Measurements from ENCODE around the gene TRHDE. TPM values are rescaled to one million over a fixed set of nuclear protein-coding genes. Genes with fewer than 3 reads are reported as not detected.
"Not testable (repeated sequence)": the region's sequence is repeated elsewhere in the genome, so short reads cannot be mapped to it uniquely, and the experiment has no call there.

The TRHDE gene
- total RNA-seq, 1 donor from 2014 or later = under 0.01 TPM

DNA sequence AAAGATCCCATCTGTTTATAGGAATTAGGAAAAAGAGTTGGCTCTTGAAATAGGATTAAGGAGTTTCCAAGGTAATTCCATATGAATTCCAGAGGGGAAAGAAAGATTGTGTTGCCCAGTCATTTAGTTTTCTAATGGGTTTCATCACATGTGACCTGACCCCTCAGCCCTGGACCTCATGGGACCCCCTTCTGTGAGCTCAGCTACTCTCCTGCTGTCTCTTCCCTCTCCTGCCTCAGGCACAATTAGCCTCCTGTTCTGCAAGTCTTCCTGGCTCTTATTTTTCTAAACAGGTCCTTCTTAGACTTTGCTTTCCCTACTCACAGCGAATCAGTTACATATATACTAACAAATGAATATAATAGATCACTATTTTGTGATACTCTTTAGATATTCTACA, 237.7 kb downstream of the TRHDE start:
- no peak for DNase-seq (ENCODE audit: low read depth in 2 of 2)

DNA sequence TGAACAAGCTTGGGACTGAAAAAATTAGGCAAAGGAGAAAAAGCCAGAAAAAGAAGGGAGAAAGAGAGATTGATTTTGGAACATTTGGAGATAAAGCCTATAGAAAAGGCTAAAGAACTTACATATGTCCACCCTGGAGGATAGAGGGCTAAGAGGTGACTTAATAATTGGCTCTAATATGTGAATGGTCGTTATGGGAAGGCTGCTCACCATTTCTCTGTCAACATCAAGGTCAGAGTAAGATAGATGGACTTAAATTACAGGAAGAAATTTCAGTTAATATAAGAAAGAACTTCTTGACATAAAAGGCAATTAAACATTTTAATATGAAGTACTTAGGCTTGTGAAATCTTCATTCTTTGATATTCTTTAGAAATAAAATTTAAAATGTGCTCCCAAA, 238.6 kb downstream of the TRHDE start:
- DNase-seq (ENCODE audit: low read depth in 2 of 2) = no peak

DNA sequence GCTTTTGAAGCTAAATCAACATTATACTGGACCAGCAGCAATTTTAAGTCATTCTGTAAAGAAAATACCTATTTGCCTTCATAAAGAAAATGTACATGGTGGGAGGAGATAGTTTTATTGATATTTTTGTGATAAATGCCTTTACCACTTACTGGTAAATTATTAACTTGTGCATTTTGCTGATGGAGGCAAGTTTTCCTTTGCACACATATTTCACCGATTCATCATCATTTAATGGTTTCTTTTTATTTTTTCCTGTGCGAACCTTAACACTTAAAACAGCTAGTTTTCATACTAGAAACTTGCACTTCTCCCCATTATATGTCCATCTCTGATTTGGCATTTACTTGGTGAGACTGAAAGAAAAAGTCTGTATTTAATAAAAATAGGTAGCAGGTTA, 239.3 kb downstream of the TRHDE start:
- DNase-seq (ENCODE audit: low read depth in 2 of 2) = no peak

DNA sequence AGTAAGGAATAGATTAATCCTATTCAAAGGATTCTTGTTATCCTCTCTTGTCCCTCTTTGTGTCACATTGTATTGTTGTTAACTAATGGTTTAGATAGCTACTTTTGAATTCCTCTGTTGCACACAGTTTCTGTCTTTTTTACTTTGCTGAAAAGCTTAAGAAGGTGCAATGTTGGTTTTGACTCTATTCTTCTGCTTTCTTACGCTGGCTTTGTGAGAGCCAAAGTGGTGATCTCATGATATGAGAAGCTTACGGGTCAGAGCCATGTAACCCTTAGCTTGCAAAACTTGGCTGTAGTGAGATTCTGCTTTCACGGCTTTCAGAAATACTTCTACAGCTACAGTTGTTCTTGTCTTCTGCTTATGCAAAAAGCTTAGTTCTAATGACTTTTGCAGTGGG, 239.7 kb downstream of the TRHDE start:
- DNase-seq (ENCODE audit: low read depth in 2 of 2) = no peak

DNA sequence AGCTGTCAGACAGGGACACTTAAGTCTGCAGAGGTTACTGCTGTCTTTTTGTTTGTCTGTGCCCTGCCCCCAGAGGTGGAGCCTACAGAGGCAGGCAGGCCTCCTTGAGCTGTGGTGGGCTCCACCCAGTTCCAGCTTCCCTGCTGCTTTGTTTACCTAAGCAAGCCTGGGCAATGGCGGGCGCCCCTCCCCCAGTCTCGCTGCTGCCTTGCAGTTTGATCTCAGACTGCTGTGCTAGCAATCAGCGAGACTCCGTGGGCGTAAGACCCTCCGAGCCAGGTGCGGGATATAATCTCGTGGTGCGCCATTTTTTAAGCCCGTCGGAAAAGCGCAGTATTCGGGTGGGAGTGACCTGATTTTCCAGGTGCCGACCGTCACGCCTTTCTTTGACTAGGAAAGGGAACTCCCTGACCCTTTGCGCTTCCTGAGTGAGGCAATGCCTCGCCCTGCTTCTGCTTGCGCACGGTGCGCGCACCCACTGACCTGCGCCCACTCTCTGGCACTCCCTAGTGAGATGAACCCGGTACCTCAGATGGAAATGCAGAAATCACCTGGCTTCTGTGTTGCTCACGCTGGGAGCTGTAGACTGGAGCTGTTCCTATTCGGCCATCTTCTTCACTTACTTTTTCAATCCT, 248.0 kb downstream of the TRHDE start:
- DNase-seq (ENCODE audit: low read depth in 2 of 2) = not testable (repeated sequence)

DNA sequence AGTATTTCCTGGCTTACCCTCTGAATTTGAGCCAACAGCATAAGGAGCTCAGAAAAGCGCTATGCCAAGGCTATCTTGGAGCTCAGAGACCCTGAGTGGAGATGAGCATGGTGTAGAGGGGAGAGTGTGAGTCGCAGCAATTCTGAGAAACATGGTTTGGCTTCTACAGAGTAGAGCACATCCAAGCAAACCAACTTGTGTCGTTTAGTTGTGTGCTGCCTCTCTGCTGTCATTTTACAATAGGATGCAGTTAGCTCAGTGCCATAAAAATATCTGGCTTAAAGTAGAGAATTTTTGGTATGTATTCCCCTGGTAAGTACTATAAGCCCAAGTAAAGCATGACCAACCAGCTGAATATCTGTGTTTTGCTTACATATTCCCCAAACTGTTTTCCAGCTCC, 249.2 kb downstream of the TRHDE start:
- DNase-seq (ENCODE audit: low read depth in 2 of 2) = no peak

DNA sequence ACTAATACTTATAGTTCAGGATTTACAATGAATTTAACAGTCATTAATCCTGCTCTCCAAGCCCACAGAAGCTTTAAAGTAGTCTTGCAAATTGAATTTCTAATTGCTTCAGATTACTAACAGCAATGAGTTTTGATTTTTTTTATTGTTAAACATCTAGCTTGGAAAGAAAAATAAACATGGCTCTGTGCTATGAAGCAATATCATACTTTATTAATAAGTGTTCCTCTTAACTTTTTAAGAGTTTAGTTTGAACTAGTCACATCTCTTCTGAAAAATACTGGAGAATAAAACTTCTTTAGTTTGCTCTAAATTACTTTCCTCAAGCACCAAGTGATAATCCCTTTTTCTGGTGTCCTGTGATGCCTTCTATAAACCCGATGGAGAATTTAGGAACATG, 250.2 kb downstream of the TRHDE start:
- no peak for DNase-seq (ENCODE audit: low read depth in 2 of 2)

DNA sequence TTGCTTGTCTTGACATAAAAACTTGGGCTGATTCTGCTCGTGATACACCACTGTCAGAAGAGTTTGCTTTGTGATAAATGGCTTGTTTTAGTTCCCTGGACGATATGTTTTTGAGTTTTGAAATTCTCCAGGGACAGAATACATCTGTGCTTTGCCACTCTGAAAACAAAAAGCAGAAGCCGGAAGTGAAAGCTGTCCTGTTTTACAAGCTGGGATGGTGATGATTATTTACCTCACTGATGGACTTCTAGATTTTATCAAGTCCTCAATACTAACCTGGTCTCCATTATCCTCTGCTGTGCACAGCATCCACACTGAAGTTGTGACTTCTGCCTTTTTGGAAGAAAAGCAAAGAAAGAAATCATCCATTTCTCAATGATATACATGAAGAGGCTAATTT, 251.6 kb downstream of the TRHDE start:
- DNase-seq (ENCODE audit: low read depth in 2 of 2) = no peak

DNA sequence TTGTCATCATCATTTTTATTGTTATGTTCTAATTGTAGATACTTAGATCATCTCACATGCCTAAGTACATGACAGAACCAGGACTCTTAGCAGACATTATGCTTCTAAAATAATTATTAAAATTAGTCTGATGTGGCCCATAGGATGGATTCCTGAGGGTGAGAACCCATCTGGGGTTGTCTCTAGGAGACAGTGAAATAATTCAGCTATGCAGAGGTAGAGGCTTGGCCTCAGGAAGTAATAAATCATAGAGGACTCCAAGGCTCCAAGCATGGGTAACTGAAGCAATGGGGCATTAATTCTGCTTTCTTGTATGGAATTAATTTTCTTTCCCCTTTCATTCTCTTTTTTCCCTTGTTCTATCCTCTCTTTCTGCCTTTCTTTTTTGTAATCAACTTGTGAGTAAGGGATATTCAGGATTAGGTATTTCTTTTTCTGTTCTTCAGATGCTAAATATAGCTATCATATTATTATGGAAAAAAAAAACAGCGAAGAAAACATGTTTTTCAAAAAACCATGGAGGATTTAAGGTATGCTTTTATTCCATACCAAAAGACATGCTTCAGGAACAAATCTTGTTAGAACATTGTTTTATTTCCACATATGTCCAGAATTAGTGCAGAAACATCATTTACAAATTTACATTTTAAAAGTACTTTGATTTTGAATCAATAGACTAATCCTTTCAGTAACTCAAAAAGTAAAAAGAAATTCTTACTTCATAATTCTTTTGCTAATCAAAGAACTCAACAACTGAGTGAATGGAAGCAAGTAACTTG, 263.2 kb downstream of the TRHDE start:
- DNase-seq (ENCODE audit: low read depth in 2 of 2) = no peak

DNA sequence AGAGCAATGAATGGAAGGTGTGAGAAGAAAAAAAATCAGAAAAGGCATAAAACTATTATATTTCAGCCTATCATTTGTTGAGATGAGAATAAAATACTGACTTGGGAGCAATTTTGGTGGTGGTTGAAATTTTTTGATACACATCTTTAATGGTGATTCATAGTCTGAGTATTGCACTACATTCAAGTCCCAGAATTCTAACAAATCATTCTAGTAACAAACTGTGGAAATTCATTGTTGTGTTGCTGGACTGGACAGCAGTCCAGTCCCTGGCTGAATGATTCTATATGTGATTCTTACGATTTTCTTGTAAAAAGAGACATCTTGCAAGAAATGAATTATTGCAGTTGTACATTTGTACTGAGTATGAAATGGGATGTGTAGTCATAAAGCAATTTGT, 268.6 kb downstream of the TRHDE start:
- no peak for DNase-seq (ENCODE audit: low read depth in 2 of 2)

DNA sequence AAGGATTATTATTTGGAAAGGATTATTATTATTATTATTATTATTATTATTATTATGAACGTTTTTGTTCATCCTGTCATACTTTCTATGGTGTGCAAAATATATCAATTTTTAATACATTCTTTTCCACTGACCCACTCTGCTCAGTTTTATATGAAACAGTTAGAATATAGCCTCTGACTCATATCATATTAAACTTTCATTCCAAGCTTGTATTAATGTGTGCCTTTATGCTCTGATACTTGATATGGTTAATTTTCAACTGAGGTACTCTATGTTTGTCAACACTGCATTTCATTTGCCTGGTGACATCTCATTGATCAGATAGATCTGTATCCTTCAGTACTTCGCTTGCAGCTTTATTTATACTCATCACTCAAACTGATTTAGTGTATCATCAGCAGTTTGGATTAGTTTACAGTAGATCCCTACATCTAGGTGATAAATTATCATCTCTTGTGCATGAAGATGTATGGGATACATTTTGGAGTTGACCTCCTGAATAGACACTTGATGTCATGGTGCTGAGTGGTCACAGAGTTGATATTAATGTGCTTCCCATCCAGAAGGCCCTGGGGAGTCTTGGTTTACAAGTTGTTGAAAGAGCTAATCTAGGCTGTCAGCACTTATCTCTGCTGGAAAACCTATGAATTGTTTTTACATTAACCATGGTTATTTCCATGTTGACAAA, 271.8 kb downstream of the TRHDE start:
- DNase-seq (ENCODE audit: low read depth in 2 of 2) = no peak

DNA sequence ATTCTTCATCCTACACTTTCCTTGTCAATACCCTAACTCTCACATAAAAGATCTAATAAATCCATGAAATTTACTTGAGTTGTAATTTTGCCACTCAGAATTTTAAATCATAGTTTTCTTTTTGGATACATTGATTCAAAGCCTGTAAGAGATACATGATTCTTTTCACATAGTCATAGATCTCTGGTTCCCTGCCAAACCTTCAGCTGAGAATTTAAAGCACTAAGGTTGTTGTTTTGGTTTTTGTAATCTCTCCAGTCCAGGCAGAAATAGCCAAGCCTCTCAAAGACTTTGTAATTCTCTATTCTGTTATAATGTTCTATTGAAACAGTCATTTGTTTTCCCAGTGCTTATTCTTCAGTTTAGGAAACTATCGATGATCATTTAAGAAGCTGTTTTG, 273.9 kb downstream of the TRHDE start:
- no peak for DNase-seq (ENCODE audit: low read depth in 2 of 2)

DNA sequence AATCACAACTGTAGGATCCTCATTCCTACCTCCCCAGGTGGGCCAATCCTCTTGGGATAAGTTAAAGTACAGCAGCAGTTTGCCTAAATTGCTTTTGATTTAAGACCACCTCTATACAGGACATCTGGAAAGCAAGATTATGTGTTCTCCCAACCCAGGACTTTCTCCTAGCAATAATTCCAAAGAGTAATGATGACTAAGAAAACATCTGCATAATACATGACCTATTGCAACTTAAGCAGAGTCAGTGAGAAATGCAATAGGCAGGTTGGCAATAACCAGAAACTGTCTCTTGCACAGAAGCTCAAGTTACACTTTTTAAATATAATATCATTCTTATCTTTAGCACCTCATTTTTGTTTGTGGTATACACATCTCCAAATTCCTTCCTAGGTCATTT, 275.4 kb downstream of the TRHDE start:
- DNase-seq (ENCODE audit: low read depth in 2 of 2) = no peak

DNA sequence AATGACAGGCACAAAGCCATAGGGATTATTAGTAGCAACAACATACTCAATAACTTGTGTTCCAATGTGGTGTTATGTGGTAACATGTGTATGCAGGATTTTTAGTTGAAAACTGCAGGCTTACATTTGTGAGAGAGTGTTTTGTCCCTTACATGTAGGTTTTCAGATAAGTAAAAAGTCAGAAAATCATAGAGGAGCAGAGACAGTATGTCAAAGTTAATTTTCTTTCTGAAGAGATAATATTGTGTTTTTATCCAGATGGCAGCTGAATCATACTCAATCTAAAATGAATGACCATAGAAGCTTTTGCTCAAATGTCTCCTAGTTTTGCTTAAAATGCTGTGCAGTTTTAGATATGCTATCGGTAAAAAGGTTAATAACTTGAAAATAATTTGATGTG, 277.0 kb downstream of the TRHDE start:
- no peak for DNase-seq (ENCODE audit: low read depth in 2 of 2)

DNA sequence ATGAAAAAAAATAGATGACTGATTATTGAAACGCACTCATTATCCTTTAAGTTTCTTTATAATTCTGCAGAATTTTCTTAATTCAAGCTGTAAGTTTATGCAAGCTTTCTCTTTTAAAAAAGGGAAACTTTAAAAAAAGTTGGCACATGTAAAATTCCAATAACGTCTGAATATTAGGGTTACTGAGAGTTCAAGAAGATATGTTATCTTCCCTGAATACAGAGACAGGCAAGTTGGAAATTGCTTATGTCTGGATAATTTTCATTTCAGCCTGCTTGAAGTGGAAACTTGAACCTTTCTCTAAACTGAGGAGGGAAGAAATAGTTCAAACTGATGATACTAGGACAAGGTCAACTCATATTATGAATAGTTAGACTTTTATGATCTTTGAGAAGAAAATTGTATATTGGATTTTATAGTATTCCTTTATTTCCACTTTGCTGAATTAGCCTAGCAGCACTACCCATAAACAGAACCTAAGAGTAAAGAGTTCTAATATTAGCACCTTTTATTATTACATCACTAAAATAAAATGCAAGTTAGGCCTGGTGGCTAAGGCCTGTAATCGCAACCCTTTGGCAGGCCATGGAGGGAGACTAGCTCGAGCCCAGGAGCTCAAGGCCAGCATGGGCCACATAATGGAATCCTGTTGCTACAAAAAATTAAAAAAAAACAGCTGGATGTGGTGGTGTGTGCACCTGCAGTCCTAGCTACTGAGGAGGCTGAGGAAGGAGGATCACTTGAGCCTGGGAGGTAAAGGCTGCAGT, 288.0 kb downstream of the TRHDE start:
- DNase-seq (ENCODE audit: low read depth in 2 of 2) = no peak

DNA sequence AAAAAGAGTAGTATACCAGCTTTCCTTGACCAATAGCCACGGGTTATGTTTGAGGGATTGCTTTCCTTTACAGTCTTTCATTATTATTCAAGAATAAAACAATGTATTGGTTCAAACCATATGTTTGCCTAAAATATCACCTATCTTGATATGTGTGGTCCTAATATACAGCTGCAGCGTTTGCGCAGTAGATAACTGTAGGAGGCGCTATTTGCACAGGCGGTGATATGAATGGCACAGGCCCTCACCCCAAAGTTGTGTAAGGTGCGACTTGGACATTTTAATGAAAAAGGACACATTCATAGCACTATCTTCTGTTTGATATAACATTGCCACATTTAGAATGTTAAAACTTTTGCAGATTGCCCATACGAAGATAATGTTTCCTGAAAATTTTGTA, 298.4 kb downstream of the TRHDE start:
- DNase-seq (ENCODE audit: low read depth in 2 of 2) = no peak

DNA sequence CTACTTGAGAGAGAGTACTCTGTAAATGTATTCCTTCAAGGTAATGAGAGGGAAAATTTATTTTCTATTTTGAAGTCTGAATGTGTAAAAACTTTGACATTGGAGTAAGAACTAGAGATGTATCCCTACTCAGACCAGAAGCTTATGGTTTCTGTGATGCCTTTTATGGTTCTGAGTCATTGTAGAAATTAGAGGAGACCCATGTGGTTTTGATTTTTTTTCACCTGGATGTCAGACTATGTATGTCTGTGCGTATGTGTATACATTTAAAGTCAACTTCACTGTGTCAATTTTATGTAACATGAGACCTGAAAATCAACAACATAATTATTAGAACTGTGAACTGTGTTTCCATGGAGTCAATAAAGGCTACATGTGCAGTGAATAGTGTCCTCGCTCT, 302.0 kb downstream of the TRHDE start:
- DNase-seq (ENCODE audit: low read depth in 2 of 2) = no peak

DNA sequence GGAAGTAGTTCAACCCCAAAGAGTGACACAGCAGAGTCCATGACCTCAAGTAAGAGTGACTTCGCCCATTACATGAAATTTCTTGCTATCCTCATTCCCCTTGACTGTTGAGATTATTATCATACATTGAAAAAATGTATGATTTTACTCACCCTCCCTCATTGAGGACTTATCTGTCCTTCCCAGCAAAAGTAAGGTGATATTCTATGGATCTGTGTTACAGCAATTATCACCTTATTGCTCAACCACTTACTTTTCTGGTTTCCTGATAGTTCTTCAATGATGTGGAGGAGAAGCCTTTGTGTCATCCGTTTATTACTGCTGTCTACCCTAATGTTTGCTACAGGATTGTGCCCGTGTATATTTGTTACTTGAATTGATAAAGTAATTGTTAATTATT, 306.2 kb downstream of the TRHDE start:
- no peak for DNase-seq (ENCODE audit: low read depth in 2 of 2)

DNA sequence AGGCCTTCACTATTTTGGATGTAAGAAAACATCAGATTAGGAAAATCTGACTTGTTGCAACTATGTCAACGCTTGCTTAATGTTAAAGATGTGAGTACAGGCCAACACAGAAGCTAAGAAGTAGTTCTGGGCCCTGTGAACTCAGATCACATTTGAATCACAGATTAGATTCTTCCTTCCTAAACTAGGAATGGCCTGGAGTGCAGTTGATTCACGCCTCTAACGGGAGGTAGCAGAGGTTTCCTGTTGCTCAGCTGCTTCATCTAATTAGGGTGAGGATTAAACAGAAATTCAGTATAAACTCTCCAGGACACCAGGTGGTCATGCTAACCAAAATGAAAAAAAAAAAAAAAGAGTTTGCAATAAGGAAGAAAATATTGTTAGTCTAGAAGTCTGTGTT, 314.3 kb downstream of the TRHDE start:
- DNase-seq (ENCODE audit: low read depth in 2 of 2) = no peak

DNA sequence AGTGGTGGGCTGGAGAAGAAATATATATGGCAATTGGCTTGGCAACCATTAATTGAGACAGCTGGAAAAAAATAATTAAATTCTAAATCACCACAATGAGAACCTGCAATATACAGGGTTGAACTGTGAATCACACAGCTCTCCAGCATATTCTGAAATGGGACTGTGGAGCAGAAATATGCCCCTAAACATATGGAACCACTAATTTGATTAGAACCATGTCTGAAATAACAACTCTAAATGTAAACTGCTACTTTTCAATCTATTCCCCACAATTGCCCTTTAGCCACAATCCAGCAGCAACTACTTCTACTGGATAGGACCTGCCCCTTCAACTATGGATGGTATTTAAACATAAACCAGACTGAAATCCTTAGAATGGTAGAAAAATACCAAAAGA, 330.4 kb downstream of the TRHDE start:
- DNase-seq (ENCODE audit: low read depth in 2 of 2) = no peak

DNA sequence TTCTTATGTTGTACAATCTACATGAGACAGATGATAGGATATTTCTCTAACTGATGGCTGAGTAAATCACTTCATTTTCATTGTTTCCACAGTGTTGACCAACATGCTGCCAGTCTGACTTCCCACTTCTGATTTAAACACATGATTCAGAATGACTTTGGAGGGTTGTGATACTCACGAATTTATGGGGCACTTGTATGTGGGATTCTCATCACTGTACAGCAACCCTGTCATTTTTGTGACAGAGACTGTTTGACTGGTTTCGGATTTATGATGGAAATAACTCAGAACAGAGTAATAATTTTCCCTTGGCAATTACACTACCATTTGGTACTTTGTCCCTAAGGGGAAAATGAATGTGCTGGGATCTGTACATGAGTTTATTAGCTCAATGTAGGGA, 333.8 kb downstream of the TRHDE start:
- DNase-seq (ENCODE audit: low read depth in 2 of 2) = no peak

DNA sequence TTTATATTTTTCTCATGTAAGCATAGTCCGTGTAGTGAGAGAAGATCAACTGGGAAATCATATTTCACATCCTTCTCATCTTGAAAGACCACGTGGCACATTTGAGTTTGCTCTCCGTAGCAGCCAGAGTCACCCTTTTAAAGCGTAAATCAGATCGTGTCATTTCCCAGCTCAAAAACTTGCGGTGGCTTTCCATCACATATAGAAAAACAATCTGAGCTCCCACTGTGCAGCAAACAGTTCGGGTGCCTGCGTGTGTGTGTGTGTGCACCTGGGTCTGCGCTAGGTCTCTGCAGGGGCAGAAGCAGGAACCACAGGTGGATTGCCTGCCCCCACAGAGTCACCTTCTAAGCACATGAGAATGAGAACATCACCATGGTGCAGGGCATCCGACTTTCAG, 338.2 kb downstream of the TRHDE start:
- no peak for DNase-seq (ENCODE audit: low read depth in 2 of 2)

Measured in dermis microvascular lymphatic vessel endothelial cell (primary cell).